ENCODE results near the gene C1QTNF1. TPM values are rescaled to one million over a fixed set of nuclear protein-coding genes. Genes with fewer than 3 reads are reported as not detected.
A peak's percentile ranks its signal among the peaks of the same experiment; 100 is the strongest.

Gene C1QTNF1
- total RNA-seq, 4 donors from 2014 or later = 110 to 438 (median 388) TPM

- TF ChIP-seq CTCF (IDR thresholded peaks at IDR 0.05) = no peak
- no peak for ATAC-seq (ENCODE audit: low FRiP score)
- no peak for DNase-seq (ENCODE audit: low spot score)
Measured at GRCh38 chr17:79041041-79041570, 17.1 kb downstream of the C1QTNF1 start.

- no peak for DNase-seq (ENCODE audit: low spot score)
- no peak for ATAC-seq (ENCODE audit: low FRiP score)
- TF ChIP-seq CTCF (IDR thresholded peaks at IDR 0.05) = no peak
Measured at GRCh38 chr17:79041723-79042420, 17.9 kb downstream of the C1QTNF1 start.

GRCh38 chr17:79042421-79043190, 18.6 kb downstream of the C1QTNF1 start:
- peak; percentile 86 for DNase-seq (ENCODE audit: low spot score)
- TF ChIP-seq CTCF (IDR thresholded peaks at IDR 0.05) = peak in 2 of 3 donors; percentile 79 to 85
- peak; percentile 17 for ATAC-seq (ENCODE audit: low FRiP score)

GRCh38 chr17:79043191-79043930, 19.4 kb downstream of the C1QTNF1 start:
- no peak for DNase-seq (ENCODE audit: low spot score)
- no peak for TF ChIP-seq CTCF (IDR thresholded peaks at IDR 0.05)
- ATAC-seq (ENCODE audit: low FRiP score) = no peak

GRCh38 chr17:79043931-79044320, 20.0 kb downstream of the C1QTNF1 start:
- ATAC-seq (ENCODE audit: low FRiP score) = no peak
- TF ChIP-seq CTCF (IDR thresholded peaks at IDR 0.05) = no peak
- DNase-seq (ENCODE audit: low spot score) = no peak

GRCh38 chr17:79044462-79044861, 20.5 kb downstream of the C1QTNF1 start:
- ATAC-seq (ENCODE audit: low FRiP score) (no peak), DNase-seq (ENCODE audit: low spot score) (peak; percentile 20)
- TF ChIP-seq CTCF (IDR thresholded peaks at IDR 0.05) = no peak

Data from omental fat pad (tissue), 4 donors.